IPS-18a (cell line): ENCODE measurements around the gene GALT.
A peak's percentile ranks its signal among the peaks of the same experiment; 100 is the strongest.
"Not testable (repeated sequence)": the region's sequence is repeated elsewhere in the genome, so short reads cannot be mapped to it uniquely, and the experiment has no call there.

Source experiments
- H3K27ac ChIP-seq: one replicate; pipeline ENCODE4 v1.5.1; 2013; ENCODE audit warnings: low read length
- H3K27me3 ChIP-seq: one replicate; pipeline ENCODE4 v1.6.1; 2013; ENCODE audit warnings: mild to moderate bottlenecking, low read length; ENCODE audit not compliant: control insufficient read depth, insufficient read depth
- H3K36me3 ChIP-seq: one replicate; pipeline ENCODE4 v1.6.1; 2013; ENCODE audit warnings: low read depth, low read length; ENCODE audit not compliant: control insufficient read depth
- H3K4me1 ChIP-seq: one replicate; pipeline ENCODE4 v1.6.1; 2013; ENCODE audit warnings: low read depth, low read length; ENCODE audit not compliant: control insufficient read depth
- H3K4me3 ChIP-seq: one replicate; pipeline ENCODE4 v1.5.1; 2013; ENCODE audit warnings: low read length
- H3K9ac ChIP-seq: one replicate; pipeline ENCODE4 v1.6.1; 2013; ENCODE audit warnings: mild to moderate bottlenecking, low read length, moderate library complexity
- H3K9me3 ChIP-seq: one replicate; pipeline ENCODE4 v1.6.1; 2013; ENCODE audit warnings: low read depth, low read length; ENCODE audit not compliant: control insufficient read depth

Gene GALT

DNA sequence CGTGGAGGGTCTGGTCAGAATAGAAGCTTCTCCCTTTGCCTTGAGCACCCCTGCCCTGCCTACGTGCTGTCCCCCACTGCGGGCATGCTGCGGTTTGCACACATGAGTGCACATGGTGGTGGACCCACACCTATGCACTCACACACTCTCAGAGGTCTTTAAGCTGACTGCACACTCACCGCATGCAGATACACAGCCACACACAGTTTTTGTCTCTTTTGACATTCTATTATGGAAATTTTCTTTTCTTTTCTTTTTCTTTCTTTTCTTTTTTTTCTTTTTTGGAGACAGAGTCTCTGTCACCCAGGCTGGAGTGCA lies 17.0 kb upstream of the GALT start:
- Histone ChIP-seq H3K9ac (no peak overlapping the region), H3K4me1 (peaks cover 3% of the 10 kb centered on the region), H3K36me3 (no peaks in the 10 kb centered on the region), H3K4me3 (peak overlapping the region; percentile 39), H3K27ac (no peak overlapping the region), H3K9me3 (no peaks in the 10 kb centered on the region), H3K27me3 (peaks cover 75% of the 10 kb centered on the region)

DNA sequence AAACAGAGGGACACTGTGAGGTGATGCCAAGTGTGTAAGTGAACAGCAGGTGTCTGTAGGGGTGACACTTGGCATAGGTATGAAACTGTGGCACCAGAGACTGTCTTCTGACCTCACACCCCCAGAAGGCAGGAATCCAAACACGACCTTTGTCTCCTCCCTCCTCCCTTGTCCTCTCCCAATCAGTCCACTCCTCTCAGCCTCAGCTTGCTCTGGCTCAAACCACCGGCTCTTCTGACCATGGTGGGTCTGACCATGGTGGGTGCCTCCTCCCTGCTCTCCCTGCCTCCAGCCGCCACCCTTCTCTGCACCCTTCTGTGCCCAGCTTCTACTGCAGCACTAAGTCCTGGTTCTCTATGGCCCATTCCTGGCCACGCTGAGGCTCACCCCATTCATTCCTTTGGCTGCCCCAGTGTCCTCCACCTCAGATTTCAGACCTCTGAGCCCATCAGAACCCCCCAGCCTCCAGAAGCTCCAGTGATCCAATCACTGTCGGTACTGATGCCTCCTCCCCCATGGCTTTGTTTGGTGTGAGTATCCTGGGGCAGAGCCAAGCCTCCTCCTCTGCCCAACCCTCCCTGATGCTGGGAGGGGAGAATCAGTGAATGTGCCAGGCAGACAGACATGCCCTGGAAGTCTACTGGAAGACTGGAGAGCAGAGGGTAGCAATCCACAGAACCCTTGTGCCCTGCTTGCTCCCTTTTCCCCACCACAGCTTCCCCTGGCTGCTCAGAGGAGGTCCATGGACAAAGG lies 15.9 kb upstream of the GALT start:
- peaks cover 3% of the 10 kb centered on the region for H3K4me1 ChIP-seq
- H3K27me3 ChIP-seq = peaks cover 64% of the 10 kb centered on the region
- H3K9ac ChIP-seq = no peak overlapping the region
- H3K27ac ChIP-seq = no peak overlapping the region
- peaks cover 4% of the 10 kb centered on the region for H3K36me3 ChIP-seq
- no peak overlapping the region for H3K4me3 ChIP-seq
- no peaks in the 10 kb centered on the region for H3K9me3 ChIP-seq

- peaks cover 42% of the 10 kb centered on the region for H3K27me3 ChIP-seq
- H3K9ac ChIP-seq = no peak overlapping the region
- no peak overlapping the region for H3K4me3 ChIP-seq
- peaks cover 4% of the 10 kb centered on the region for H3K4me1 ChIP-seq
- no peaks in the 10 kb centered on the region for H3K9me3 ChIP-seq
- H3K36me3 ChIP-seq = peaks cover 5% of the 10 kb centered on the region
- H3K27ac ChIP-seq = no peak overlapping the region
These were observed 13.3 kb upstream of the GALT start for GRCh38 chr9:34633166-34633565.

- H3K27ac ChIP-seq = no peak overlapping the region
- H3K4me1 ChIP-seq = peaks cover 5% of the 10 kb centered on the region
- no peak overlapping the region for H3K4me3 ChIP-seq
- no peaks in the 10 kb centered on the region for H3K9me3 ChIP-seq
- no peak overlapping the region for H3K9ac ChIP-seq
- H3K36me3 ChIP-seq = peaks cover 5% of the 10 kb centered on the region
- peaks cover 34% of the 10 kb centered on the region for H3K27me3 ChIP-seq
These were observed 12.5 kb upstream of the GALT start for GRCh38 chr9:34633851-34634550.

- Histone ChIP-seq H3K4me1 (peaks cover 5% of the 10 kb centered on the region), H3K9me3 (no peaks in the 10 kb centered on the region), H3K36me3 (peaks cover 5% of the 10 kb centered on the region), H3K4me3 (no peak overlapping the region), H3K9ac (no peak overlapping the region), H3K27me3 (peaks cover 27% of the 10 kb centered on the region), H3K27ac (no peak overlapping the region)
These were observed 11.8 kb upstream of the GALT start for GRCh38 chr9:34634551-34635248.

- peaks cover 5% of the 10 kb centered on the region for H3K4me1 ChIP-seq
- peaks cover 5% of the 10 kb centered on the region for H3K36me3 ChIP-seq
- no peak overlapping the region for H3K9ac ChIP-seq
- peaks cover 18% of the 10 kb centered on the region for H3K27me3 ChIP-seq
- no peaks in the 10 kb centered on the region for H3K9me3 ChIP-seq
- no peak overlapping the region for H3K27ac ChIP-seq
- no peak overlapping the region for H3K4me3 ChIP-seq
These were observed 10.9 kb upstream of the GALT start for GRCh38 chr9:34635556-34635955.

DNA sequence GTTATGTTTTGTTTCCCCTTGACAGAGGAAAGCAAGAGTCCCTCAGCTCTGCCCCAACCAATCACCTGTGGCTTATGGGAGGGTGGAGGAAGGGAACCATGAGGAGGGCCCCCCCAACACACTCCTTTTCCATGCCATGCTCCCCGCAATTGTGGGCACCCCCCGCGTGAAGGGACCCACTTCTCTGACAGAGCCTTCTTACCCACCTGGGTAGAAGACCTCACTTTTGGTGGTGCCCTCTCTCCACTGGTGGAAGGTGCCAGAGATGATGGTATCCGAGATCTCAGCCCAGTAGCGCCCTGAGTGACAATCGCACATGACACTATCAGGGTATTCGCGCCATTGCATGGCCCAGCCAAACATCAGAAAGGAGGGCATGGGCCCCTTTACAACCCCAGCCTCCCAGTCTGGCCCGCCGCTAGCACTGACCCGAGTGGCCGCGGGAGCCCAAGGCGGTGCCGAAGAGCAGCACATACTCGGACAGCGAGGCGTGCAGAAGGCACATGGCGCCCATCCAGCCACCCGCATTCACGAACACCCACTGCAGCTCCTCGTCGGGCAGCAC lies 9.6 kb upstream of the GALT start:
- Histone ChIP-seq H3K4me1 (peaks cover 5% of the 10 kb centered on the region), H3K27me3 (peaks cover 5% of the 10 kb centered on the region), H3K27ac (no peak overlapping the region), H3K9me3 (no peaks in the 10 kb centered on the region), H3K36me3 (peaks cover 5% of the 10 kb centered on the region), H3K9ac (peak overlapping the region; percentile 76), H3K4me3 (peak overlapping the region; percentile 81)

DNA sequence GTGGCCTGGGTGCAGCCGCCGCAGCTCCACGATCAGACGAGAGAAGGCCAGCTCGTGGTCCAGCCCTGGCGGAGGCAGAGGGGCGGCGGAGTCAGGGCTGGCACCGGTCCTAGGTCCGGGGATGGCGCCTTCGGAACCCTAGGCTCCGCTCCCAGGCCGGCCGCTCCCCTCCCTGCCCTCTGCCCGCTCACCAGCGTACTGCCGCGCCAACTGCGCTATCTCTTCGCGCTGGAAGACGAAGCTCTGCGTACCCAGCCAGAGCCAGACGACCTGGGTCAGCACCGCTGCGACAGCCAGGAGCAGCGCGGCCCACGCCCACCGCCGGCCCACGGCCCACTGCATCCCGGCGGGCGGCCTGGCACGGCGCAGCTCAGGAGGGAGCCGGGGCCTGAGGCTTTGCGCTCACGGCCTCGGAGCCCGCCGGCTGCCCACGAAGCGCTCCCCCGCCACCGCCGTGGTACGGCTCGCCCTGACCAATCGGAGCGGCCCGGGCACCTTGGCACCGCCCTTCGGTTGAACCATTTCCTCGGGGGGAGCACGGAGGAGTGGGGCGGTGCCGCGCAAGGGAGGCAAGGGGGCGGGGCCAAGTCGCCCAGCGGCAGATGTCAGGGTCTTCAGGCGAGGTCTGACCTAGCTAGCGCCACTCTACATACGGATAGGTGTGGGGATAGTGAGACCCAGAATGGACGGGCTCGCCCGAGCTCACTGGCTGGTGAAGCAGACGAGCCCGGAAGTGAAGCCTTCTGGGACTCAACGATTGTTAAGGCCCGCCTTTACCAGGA lies 8.9 kb upstream of the GALT start, which contains the start of gene SIGMAR1:
SIGMAR1 (minus strand) TSS at position 432 of the 782 bp plus-strand sequence; CDS start at position 342, 90 bp downstream.
- Histone ChIP-seq H3K36me3 (peaks cover 5% of the 10 kb centered on the region), H3K27me3 (peaks cover 4% of the 10 kb centered on the region), H3K9me3 (no peaks in the 10 kb centered on the region), H3K27ac (no peak within 1 kb of the TSS), H3K4me3 (peak within 1 kb of the TSS; percentile 81), H3K4me1 (peaks cover 5% of the 10 kb centered on the region), H3K9ac (peak within 1 kb of the TSS; percentile 76)

GRCh38 chr9:34638138-34638445 lies 8.4 kb upstream of the GALT start:
- no peaks in the 10 kb centered on the region for H3K9me3 ChIP-seq
- H3K27me3 ChIP-seq = peaks cover 4% of the 10 kb centered on the region
- peak overlapping the region; percentile 81 for H3K4me3 ChIP-seq
- peaks cover 5% of the 10 kb centered on the region for H3K4me1 ChIP-seq
- H3K27ac ChIP-seq = no peak overlapping the region
- H3K36me3 ChIP-seq = peaks cover 5% of the 10 kb centered on the region
- no peak overlapping the region for H3K9ac ChIP-seq

GRCh38 chr9:34639322-34639721 lies 7.2 kb upstream of the GALT start:
- not testable (repeated sequence) for H3K9ac ChIP-seq, H3K27me3 ChIP-seq, H3K9me3 ChIP-seq, H3K36me3 ChIP-seq, H3K4me1 ChIP-seq, H3K4me3 ChIP-seq, H3K27ac ChIP-seq

DNA sequence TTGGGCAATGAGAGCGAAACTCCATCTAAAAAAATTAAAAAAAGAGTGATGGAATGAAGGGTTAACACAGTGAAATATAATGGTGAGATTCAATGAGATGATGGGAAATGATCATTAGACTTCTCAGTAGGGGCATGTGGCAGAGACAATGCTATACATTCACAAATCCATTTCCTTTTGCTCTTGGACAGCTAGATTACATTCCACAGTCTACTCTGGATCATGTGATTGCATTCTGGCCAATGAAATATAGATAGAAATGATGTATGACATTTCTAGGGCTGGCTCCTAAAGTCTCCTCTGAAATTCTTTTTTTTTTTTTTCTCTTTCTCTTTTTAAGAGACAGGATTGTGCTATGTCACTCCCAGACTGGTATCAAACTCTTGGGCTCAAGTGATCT lies 3.8 kb upstream of the GALT start:
- Histone ChIP-seq H3K36me3 (no peaks in the 10 kb centered on the region), H3K9me3 (no peaks in the 10 kb centered on the region), H3K27me3 (no peaks in the 10 kb centered on the region), H3K9ac (no peak overlapping the region), H3K4me3 (no peak overlapping the region), H3K4me1 (peaks cover 15% of the 10 kb centered on the region), H3K27ac (no peak overlapping the region)
